Prostate gland (tissue), 2 donors: ENCODE data around the gene FRMD1. TPM values are rescaled to one million over a fixed set of nuclear protein-coding genes. Genes with fewer than 3 reads are reported as not detected.

Experiments
- DNase-seq: peaks from one replicate; pipeline ENCODE4 v3.0.0-alpha.2; 2019; ENCODE audit warnings: low spot score
- H3K27ac ChIP-seq, 2 donors: fragments of 200-600 bp; sonication (generic); 2 replicates each; pipeline ENCODE4 v1.5.1; 2017 to 2019
- H3K27me3 ChIP-seq: fragments of 200-600 bp; sonication (generic); replicated peaks from 2 replicates; pipeline ENCODE4 v1.5.1; 2019; ENCODE audit not compliant: insufficient read depth
- H3K36me3 ChIP-seq, 2 donors: fragments of 200-600 bp; sonication (generic); 1 replicate in 1 of 2; 2 replicates in 1 of 2; pipeline versions ENCODE4 v1.5.1 to v1.8.1; 2017 to 2019
- H3K4me1 ChIP-seq: fragments of 200-600 bp; sonication (generic); replicated peaks from 2 replicates; pipeline ENCODE4 v1.5.1; 2019
- H3K4me3 ChIP-seq, 2 donors: fragments of 200-600 bp; sonication (generic); 2 replicates each; pipeline ENCODE4 v1.5.1; 2017 to 2019
- H3K9me3 ChIP-seq: fragments of 200-600 bp; sonication (generic); 2 replicates; pipeline ENCODE4 v1.5.1; 2017
- POLR2A ChIP-seq: fragments of 450-650 bp; IDR thresholded peaks from one replicate; pipeline ENCODE4 v1.6.1; 2016; ENCODE audit warnings: antibody characterized with exemption, mild to moderate bottlenecking
- POLR2AphosphoS5 ChIP-seq: sonication (generic); formaldehyde crosslinking; IDR thresholded peaks from one replicate; pipeline ENCODE4 v1.6.1; 2017; ENCODE audit warnings: antibody characterized with exemption
- WGBS: methylation state at CpG from one replicate; pipeline ENCODE4 v1.1.5; 2018; 5-methylcytosine and 5-hydroxymethylcytosine counted together
- intact Hi-C: fragments of 100-400 bp; cut with DNase I; formaldehyde crosslinking; loops from one replicate; pipeline ENCODE4 v1.14.2; 2022
- total RNA-seq, 2 donors: library from RNA; depleted of rRNA; stranded (reverse); fragments of >200 nt; gene quantifications; one replicate each; pipeline ENCODE4 v1.1.0, GENCODE V29; 2016
- TF ChIP-seq, protein P1 (sequence below), 4 experiments: fragments of 200-600 bp in 2 of 4; fragments of 450-650 bp in 2 of 4; sonication (generic) in 2 of 4; IDR thresholded peaks; 1 replicate in 3 of 4; 2 replicates in 1 of 4; pipeline ENCODE4 v1.5.1; 2016 to 2019; ENCODE audit warnings: antibody characterized with exemption in 4 of 4, mild to moderate bottlenecking in 2 of 4, moderate library complexity in 2 of 4

The FRMD1 gene
- total RNA-seq, 2 donors from 2014 or later = 0.18 to 2.2 TPM

DNA sequence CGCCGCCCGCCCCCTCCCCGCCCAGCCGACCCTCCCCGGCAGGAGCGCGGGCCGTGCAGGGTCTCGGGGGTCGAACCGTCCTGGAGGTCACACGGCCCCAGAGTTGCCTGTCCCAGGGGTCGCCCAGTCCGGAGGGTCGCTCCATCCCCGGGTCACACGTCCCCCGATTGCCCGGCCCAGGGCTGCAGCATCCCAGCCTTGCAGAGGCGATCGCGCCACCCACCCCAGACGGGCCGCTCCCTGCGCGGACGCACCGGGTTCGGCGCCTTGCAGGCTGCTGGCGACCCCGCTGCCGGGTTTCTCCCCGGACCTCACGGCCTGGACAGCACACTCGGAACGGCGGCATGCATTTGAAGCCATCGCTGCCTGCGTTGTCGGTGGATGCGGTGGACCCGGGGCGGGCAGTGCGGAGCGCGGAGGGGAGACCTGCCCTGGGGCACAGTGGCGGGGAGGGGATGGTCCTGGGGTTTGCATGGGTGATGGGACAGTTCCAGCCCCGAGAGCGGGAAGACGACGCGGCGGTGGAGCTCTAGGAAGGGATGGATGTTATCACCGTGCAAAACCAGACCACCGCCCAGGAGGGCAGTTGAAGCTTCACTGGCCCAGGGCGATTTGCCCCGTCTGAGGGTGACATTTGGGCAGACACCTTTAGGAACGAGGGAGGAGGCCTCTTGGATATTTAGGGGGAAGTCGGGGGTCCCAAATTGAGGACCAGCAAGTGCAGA, 22.7 kb upstream of the FRMD1 start:
- 40% methylated on average over 43 of the region's 61 CpGs for WGBS
- DNase-seq = no peak
- Histone ChIP-seq H3K9me3 (no peaks in the 10 kb centered on the region), H3K4me3 (no peak overlapping the region), H3K27ac (no peak overlapping the region), H3K36me3 (no peaks in the 10 kb centered on the region), H3K4me1 (no peaks in the 10 kb centered on the region), H3K27me3 (peaks cover 6% of the 10 kb centered on the region)
- intact Hi-C loops = no loop called here
- TF ChIP-seq, protein P1, sequence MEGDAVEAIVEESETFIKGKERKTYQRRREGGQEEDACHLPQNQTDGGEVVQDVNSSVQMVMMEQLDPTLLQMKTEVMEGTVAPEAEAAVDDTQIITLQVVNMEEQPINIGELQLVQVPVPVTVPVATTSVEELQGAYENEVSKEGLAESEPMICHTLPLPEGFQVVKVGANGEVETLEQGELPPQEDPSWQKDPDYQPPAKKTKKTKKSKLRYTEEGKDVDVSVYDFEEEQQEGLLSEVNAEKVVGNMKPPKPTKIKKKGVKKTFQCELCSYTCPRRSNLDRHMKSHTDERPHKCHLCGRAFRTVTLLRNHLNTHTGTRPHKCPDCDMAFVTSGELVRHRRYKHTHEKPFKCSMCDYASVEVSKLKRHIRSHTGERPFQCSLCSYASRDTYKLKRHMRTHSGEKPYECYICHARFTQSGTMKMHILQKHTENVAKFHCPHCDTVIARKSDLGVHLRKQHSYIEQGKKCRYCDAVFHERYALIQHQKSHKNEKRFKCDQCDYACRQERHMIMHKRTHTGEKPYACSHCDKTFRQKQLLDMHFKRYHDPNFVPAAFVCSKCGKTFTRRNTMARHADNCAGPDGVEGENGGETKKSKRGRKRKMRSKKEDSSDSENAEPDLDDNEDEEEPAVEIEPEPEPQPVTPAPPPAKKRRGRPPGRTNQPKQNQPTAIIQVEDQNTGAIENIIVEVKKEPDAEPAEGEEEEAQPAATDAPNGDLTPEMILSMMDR (IDR thresholded peaks at IDR 0.05) = no peak
- TF ChIP-seq POLR2A (no peak), POLR2AphosphoS5 (no peak)

- Histone ChIP-seq H3K36me3 (no peaks in the 10 kb centered on the region), H3K4me1 (no peaks in the 10 kb centered on the region), H3K4me3 (no peak overlapping the region), H3K9me3 (no peaks in the 10 kb centered on the region), H3K27me3 (peaks cover 6% of the 10 kb centered on the region), H3K27ac (no peak overlapping the region)
- TF ChIP-seq POLR2AphosphoS5 (no peak), POLR2A (no peak)
- TF ChIP-seq, protein P1 (IDR thresholded peaks at IDR 0.05) = no peak
- WGBS = 31% methylated on average over 45 of the region's 52 CpGs
- DNase-seq = no peak
- intact Hi-C loops = no loop called here
Observed at GRCh38 chr6:168100803-168101589, 22.0 kb upstream of the FRMD1 start.

- 91% methylated on average over 26 of the region's 26 CpGs for WGBS
- intact Hi-C loops = no loop called here
- H3K27me3 ChIP-seq = peaks cover 6% of the 10 kb centered on the region
Observed at GRCh38 chr6:168100011-168100802, 21.2 kb upstream of the FRMD1 start.

DNA sequence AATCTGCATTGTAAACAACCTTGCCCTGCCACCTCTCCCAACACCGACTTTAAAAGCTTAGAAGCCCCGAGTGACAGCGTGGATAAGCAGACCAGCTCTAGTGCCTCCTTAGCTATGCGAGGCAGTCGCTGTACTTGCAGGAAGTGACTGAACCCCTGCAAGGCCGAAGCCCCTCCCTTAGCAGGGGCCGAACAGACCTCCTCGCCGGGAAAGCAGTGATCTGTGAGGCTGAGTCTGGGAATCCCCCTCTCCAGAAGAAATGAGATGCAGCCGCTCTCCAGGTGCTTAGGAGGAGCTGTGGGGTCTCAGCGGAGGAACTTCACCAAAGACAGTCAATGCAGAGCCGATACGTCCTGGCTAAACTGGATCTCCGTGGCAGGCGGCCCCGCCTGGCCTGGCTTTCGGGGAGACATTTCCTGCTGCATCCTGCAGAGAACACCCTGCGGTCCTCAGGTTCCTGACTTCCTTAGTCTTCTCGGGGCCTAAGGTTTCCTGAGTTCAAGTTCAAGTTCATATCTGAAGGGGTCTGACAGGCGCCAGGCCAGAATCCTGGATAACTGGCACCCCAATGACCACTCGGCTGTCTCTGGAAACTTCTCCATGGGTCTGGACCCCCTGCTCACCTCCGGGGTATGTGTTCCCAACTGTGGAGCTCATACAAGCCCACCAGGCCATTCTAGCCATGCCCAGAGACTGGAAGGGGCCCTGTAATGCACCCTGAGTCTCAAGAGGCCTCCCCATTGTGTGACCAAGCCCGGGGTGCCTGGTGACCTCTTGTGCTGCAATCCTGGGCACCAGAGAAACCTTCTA, 20.4 kb upstream of the FRMD1 start:
- no peak for TF ChIP-seq POLR2A
- TF ChIP-seq, protein P1 (IDR thresholded peaks at IDR 0.05) = no peak
- no peak for TF ChIP-seq POLR2AphosphoS5
- Histone ChIP-seq H3K36me3 (no peaks in the 10 kb centered on the region), H3K9me3 (no peaks in the 10 kb centered on the region), H3K27ac (no peak overlapping the region), H3K27me3 (peaks cover 6% of the 10 kb centered on the region), H3K4me1 (no peaks in the 10 kb centered on the region), H3K4me3 (no peak overlapping the region)
- intact Hi-C loops = no loop called here
- no peak for DNase-seq
- WGBS = 80% methylated on average over 23 of the region's 23 CpGs

More at GRCh38 chr6:168100011-168100802, 21.2 kb upstream of the FRMD1 start:
- H3K4me3 ChIP-seq = no peak overlapping the region
- TF ChIP-seq POLR2A = no peak
- TF ChIP-seq POLR2AphosphoS5 = no peak
- TF ChIP-seq, protein P1 (IDR thresholded peaks at IDR 0.05) = no peak
- no peaks in the 10 kb centered on the region for H3K9me3 ChIP-seq
- no peak overlapping the region for H3K27ac ChIP-seq
- H3K4me1 ChIP-seq = no peaks in the 10 kb centered on the region
- H3K36me3 ChIP-seq = no peaks in the 10 kb centered on the region
- no peak for DNase-seq
